Measurements from ENCODE around the gene THADA. TPM values are rescaled to one million over a fixed set of nuclear protein-coding genes. Genes with fewer than 3 reads are reported as not detected.
A peak's percentile ranks its signal among the peaks of the same experiment; 100 is the strongest.

Gene THADA
- total and polyA plus RNA-seq, 8 donors = 32.9 to 42.7 (median 37.2) TPM

DNA sequence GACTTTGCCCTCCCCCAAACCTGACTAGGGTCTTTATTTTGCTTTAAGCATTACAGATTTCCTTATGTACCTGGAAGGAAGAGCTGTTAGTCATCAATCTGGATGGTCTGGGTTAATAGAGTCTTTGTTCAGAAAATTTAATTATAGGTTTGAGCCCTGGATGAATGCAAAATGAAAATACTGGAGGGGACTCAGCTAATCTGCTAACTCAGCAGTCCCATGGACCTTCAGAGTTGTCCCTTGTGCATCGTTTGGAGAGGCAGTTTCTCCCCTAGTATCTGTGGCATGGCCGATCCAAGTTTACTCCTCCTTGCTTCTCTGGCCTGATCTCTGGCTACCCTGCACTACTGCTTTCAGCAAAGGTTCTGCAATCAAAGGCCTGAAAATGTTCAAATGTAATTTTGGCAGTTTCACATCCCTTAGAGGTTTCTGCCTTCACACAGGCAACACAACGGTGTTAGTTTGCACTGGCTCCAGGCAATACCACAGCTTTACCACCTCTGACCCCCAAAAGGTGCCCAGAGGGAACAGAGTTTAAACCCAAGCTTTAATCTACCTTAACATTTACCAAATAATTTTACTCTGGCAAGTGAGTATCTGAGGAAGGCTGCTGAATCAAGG is 134.3 kb downstream of the THADA start:
- intact Hi-C loops (cut with DNase I) = no loop called here
- ATAC-seq (no peak), DNase-seq (no peak)
- H3K27me3 ChIP-seq = no peaks in the 10 kb centered on the region
- no peak overlapping the region for H3K27ac ChIP-seq
- H3K36me3 ChIP-seq = no peaks in the 10 kb centered on the region
- TF ChIP-seq, protein P1, sequence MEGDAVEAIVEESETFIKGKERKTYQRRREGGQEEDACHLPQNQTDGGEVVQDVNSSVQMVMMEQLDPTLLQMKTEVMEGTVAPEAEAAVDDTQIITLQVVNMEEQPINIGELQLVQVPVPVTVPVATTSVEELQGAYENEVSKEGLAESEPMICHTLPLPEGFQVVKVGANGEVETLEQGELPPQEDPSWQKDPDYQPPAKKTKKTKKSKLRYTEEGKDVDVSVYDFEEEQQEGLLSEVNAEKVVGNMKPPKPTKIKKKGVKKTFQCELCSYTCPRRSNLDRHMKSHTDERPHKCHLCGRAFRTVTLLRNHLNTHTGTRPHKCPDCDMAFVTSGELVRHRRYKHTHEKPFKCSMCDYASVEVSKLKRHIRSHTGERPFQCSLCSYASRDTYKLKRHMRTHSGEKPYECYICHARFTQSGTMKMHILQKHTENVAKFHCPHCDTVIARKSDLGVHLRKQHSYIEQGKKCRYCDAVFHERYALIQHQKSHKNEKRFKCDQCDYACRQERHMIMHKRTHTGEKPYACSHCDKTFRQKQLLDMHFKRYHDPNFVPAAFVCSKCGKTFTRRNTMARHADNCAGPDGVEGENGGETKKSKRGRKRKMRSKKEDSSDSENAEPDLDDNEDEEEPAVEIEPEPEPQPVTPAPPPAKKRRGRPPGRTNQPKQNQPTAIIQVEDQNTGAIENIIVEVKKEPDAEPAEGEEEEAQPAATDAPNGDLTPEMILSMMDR (IDR thresholded peaks at IDR 0.05) = no peak
- H3K4me3 ChIP-seq = no peak overlapping the region
- H3K9me3 ChIP-seq = no peaks in the 10 kb centered on the region
- peaks cover 32 to 51% of the 10 kb centered on the region in 2 donors for H3K4me1 ChIP-seq

DNA sequence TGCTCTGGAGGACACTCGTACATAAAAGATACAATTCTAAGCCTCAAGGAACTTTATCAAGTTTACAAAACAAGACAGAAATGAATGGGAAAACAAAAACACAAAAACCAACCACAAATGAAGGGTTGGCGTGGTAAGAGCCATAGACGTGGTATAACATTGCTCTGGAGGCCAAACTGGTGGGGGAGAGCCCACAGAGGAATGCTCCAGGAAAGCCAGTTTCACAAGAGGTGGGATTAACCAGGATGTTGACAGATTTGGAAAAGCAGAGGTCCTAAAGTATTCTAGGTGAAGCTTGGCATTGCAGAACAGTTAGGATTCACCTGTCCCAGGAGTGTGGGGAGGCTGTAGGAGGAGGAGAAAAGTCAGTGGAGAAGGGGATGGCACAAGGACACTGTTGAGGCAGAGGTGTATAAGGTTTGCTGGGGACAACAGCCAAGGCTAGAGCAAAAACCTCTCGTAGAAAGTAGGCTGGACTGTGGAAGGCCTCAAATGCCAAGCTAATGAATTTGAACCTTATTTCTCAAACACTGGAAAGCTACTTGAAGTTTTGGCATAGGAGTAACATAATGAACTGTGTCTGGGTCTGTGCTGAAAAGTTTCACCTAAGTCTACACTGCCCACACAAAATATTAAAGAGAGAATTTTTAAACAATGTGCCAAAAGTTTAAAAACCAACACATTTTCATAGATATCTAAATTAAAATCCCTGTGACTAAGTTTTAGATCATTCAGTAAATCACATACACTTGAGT is 135.1 kb downstream of the THADA start:
- Histone ChIP-seq H3K27me3 (no peaks in the 10 kb centered on the region), H3K36me3 (no peaks in the 10 kb centered on the region), H3K4me1 (peaks cover 36 to 58% of the 10 kb centered on the region in 2 donors), H3K9me3 (no peaks in the 10 kb centered on the region), H3K4me3 (no peak overlapping the region), H3K27ac (no peak overlapping the region)
- TF ChIP-seq, protein P1 (IDR thresholded peaks at IDR 0.05) = no peak
- intact Hi-C loops (cut with DNase I) = no loop called here
- DNase-seq (no peak), ATAC-seq (no peak)

DNA sequence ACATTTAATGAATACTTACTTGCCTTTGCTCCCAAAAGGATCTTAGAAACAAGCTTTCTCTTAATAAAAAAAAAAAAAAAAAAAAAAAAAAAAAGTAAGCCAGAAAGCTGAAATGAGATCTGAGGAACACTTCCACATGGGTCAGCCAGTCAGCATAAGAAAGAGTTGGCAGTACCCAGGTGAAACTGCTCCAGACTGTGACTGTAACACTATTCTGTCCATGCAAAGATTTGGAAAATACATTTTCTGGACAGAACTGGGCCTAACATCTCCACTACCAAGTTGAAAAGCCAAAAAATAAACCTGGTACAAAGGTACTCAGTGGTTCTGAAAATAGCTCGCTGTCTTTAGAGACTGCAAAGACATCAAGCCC is 135.7 kb downstream of the THADA start:
- TF ChIP-seq, protein P1 (IDR thresholded peaks at IDR 0.05) = no peak
- ATAC-seq (no peak), DNase-seq (no peak)
- Histone ChIP-seq H3K27me3 (no peaks in the 10 kb centered on the region), H3K27ac (peak overlapping the region in 1 of 2 donors; percentile 38), H3K4me3 (no peak overlapping the region), H3K9me3 (no peaks in the 10 kb centered on the region), H3K4me1 (peaks cover 42 to 65% of the 10 kb centered on the region in 2 donors), H3K36me3 (no peaks in the 10 kb centered on the region)
- intact Hi-C loops (cut with DNase I) = no loop called here

DNA sequence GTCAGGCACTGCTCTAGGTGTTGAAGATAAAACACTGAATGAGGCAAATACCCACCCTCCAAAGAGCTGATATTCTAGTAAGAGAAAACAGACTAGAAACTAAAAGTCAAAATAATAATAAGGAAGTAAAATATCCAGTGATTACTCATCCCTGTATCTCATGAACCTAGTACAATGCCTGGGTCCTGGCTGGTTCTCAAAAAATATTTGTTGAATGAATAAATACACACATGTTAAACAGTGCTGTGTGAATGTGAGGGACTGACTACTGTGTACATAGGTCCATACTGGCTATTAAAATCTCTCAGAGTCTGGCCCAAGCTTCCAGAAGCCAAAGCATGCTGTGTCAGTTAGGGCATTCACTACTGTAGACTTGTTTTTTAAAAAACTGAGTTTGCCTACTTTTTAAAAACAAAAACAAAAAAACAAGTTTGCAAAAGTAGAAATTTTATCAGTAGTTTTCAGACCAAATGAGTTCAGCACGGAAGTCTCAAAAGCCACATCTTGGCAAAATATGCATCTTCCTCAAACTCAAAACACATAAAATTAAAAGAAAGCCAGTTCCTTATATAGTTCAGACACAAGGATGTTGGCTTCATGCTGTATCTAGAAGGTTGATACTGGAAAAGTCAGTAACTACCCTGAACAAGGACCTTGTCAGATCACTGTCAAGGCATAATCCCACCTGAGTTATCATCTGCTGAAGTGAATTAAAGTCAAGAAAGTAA is 136.2 kb downstream of the THADA start:
- intact Hi-C loops (cut with DNase I) = no loop called here
- DNase-seq = no peak
- Histone ChIP-seq H3K4me3 (no peak overlapping the region), H3K27ac (peak overlapping the region; percentile 10 to 38), H3K9me3 (no peaks in the 10 kb centered on the region), H3K4me1 (peaks cover 47 to 70% of the 10 kb centered on the region in 2 donors), H3K27me3 (no peaks in the 10 kb centered on the region), H3K36me3 (no peaks in the 10 kb centered on the region)
- ATAC-seq = no peak
- TF ChIP-seq, protein P1 (IDR thresholded peaks at IDR 0.05) = no peak
